NOMO-1 treated with DMSO at 0.1 percent for 48 hours (cell line): ENCODE data around the gene C18orf32.
"Not testable (repeated sequence)": the region's sequence is repeated elsewhere in the genome, so short reads cannot be mapped to it uniquely, and the experiment has no call there.

Experiments
- DNase-seq: peaks from one replicate; lab custom pipeline; 2025; ENCODE audit not compliant: unreplicated experiment; lab: John Stamatoyannopoulos, UW

C18orf32 gene

GRCh38 chr18:49503931-49504330 lies 16.9 kb upstream of the C18orf32 start:
- DNase-seq = no peak

GRCh38 chr18:49500201-49500921 lies 13.3 kb upstream of the C18orf32 start:
- no peak for DNase-seq

- no peak for DNase-seq
Observed at GRCh38 chr18:49499046-49499637, 12.1 kb upstream of the C18orf32 start.

- DNase-seq = no peak
Observed at GRCh38 chr18:49495480-49495879, 8.4 kb upstream of the C18orf32 start.

GRCh38 chr18:49495076-49495475 lies 8.0 kb upstream of the C18orf32 start:
- DNase-seq = no peak

- no peak for DNase-seq
Observed at GRCh38 chr18:49494660-49495059, 7.6 kb upstream of the C18orf32 start.

GRCh38 chr18:49492694-49493033 lies 5.6 kb upstream of the C18orf32 start:
- no peak for DNase-seq

GRCh38 chr18:49491857-49492693 lies 5.0 kb upstream of the C18orf32 start, which contains the start of gene RPL17:
TSS of gene RPL17 (minus strand) at chr18:49492465.
- DNase-seq = peak; percentile 99

- no peak for DNase-seq
Observed at GRCh38 chr18:49491534-49491856, 4.5 kb upstream of the C18orf32 start.

- DNase-seq = no peak
Observed at GRCh38 chr18:49490246-49490762, 3.3 kb upstream of the C18orf32 start.

- DNase-seq = no peak
Observed at GRCh38 chr18:49487711-49488310, 777 bp upstream of the C18orf32 start.

- peak; percentile 59 for DNase-seq
Observed at GRCh38 chr18:49486606-49486952, 455 bp downstream of the C18orf32 start.

GRCh38 chr18:49486134-49486533 lies 900 bp downstream of the C18orf32 start:
- DNase-seq = peak; percentile 50

- no peak for DNase-seq
Observed at GRCh38 chr18:49483198-49483597, 3.8 kb downstream of the C18orf32 start.

GRCh38 chr18:49481907-49482306 lies 5.1 kb downstream of the C18orf32 start:
- no peak for DNase-seq

GRCh38 chr18:49481317-49481716 lies 5.7 kb downstream of the C18orf32 start:
- peak; percentile 27 for DNase-seq

GRCh38 chr18:49479381-49480137 lies 7.5 kb downstream of the C18orf32 start:
- no peak for DNase-seq

GRCh38 chr18:49476664-49477411 lies 10.2 kb downstream of the C18orf32 start:
- peak; percentile 93 for DNase-seq

- DNase-seq = not testable (repeated sequence)
Observed at GRCh38 chr18:49474935-49475334, 12.1 kb downstream of the C18orf32 start.

GRCh38 chr18:49473721-49474120 lies 13.3 kb downstream of the C18orf32 start:
- no peak for DNase-seq
